GM12878 (cell line): Measurements from ENCODE around the gene POLD2. TPM values are rescaled to one million over a fixed set of nuclear protein-coding genes. Genes with fewer than 3 reads are reported as not detected.

Experiments
- BHLHE40 ChIP-seq, 2 experiments: fragments of 450-650 bp in 1 of 2; IDR thresholded peaks; 2 replicates each; pipeline ENCODE4 v1.6.1; 2011 to 2017; ENCODE audit warnings: low read depth in 2 of 2, borderline replicate concordance in 1 of 2, improper control_type of control experiment in 1 of 2, low read length in 1 of 2, mild to moderate bottlenecking in 1 of 2
- HDAC6 ChIP-seq: fragments of 200-600 bp; sonication (generic); IDR thresholded peaks from one replicate; pipeline ENCODE4 v1.8.0; 2017; ENCODE audit warnings: antibody characterized with exemption; ENCODE audit not compliant: unreplicated experiment
- POLR2AphosphoS2 ChIP-seq: IDR thresholded peaks from 2 replicates; pipeline ENCODE4 v1.6.1; 2011; ENCODE audit warnings: low read depth, mild to moderate bottlenecking, low read length, improper control_type of control experiment, moderate library complexity
- RAD21 ChIP-seq: IDR thresholded peaks from 2 replicates; pipeline ENCODE4 v1.6.1; 2011; ENCODE audit warnings: mild to moderate bottlenecking, low read depth, low read length, moderate library complexity; ENCODE audit not compliant: insufficient read depth
- SMC3 ChIP-seq: IDR thresholded peaks from 2 replicates; pipeline ENCODE4 v1.6.1; 2011; ENCODE audit warnings: low read length, improper control_type of control experiment, borderline replicate concordance
- SUZ12 ChIP-seq: fragments of 200-600 bp; sonication (generic); IDR thresholded peaks from one replicate; pipeline ENCODE4 v1.6.1; 2018; ENCODE audit warnings: antibody characterized with exemption, mild to moderate bottlenecking; ENCODE audit not compliant: unreplicated experiment
- YBX1 ChIP-seq: fragments of 450-650 bp; IDR thresholded peaks from 2 replicates; pipeline ENCODE4 v1.6.1; 2016; ENCODE audit warnings: antibody characterized with exemption
- ZBTB11 ChIP-seq: fragments of 450-650 bp; formaldehyde crosslinking; IDR thresholded peaks from 2 replicates; pipeline ENCODE4 v1.5.0; 2022; ENCODE audit warnings: mild to moderate bottlenecking, missing genetic modification characterization
- ZNF217 ChIP-seq: fragments of 450-650 bp; IDR thresholded peaks from 2 replicates; pipeline ENCODE4 v1.6.1; 2017; ENCODE audit warnings: antibody characterized with exemption, mild to moderate bottlenecking
- ZNF622 ChIP-seq: fragments of 450-650 bp; IDR thresholded peaks from 2 replicates; pipeline ENCODE4 v1.6.1; 2017; ENCODE audit warnings: mild to moderate bottlenecking, inconsistent platforms
- polyA plus RNA-seq, 11 experiments: library from polyadenylated mRNA; depleted of rRNA in 4 of 11; unstranded in 6 of 11; stranded (reverse) in 5 of 11; fragments of >200 nt; fragmentation: Nextera tagmentation in 4 of 11; fragmentation: Illumina TruSeq in 1 of 11; extraction: Ambion mirVana in 4 of 11; extraction: Trizol in 1 of 11; gene quantifications; 1 replicate in 1 of 11; 2 replicates in 10 of 11; pipeline versions ENCODE4 v1.2.1 to v1.2.3, GENCODE V29; 2011 to 2016; ENCODE audit warnings: inconsistent platforms in 2 of 11, missing spikeins in 2 of 11, low read depth in 1 of 11
- total RNA-seq, 4 experiments: library from RNA; depleted of rRNA in 3 of 4; stranded (reverse); fragments of >200 nt in 3 of 4; fragmentation: Illumina TruSeq in 1 of 4; extraction: Trizol in 1 of 4; gene quantifications; 2 replicates each; pipeline versions ENCODE4 v1.2.1 to v1.2.3, GENCODE V29; 2013 to 2021
- TF ChIP-seq, protein P1 (sequence below): IDR thresholded peaks from 2 replicates; pipeline ENCODE4 v1.6.1; 2011; ENCODE audit warnings: borderline replicate concordance, low read depth, mild to moderate bottlenecking, moderate library complexity, low read length; ENCODE audit not compliant: insufficient read depth, poor library complexity, severe bottlenecking
- TF ChIP-seq, protein P2 (sequence below): fragments of 450-650 bp; formaldehyde crosslinking; IDR thresholded peaks from 2 replicates; pipeline ENCODE4 v1.4.0; 2020; ENCODE audit warnings: mild to moderate bottlenecking, moderate library complexity

POLD2 gene
- total and polyA plus RNA-seq, 10 of the 15 experiments (the other 5 are each of a cell fraction or from before 2014, with no cell fraction given) = 19.1 to 287 (median 169) TPM

GRCh38 chr7:44072364-44073231, 50.8 kb downstream of the POLD2 start (continued):
- TF ChIP-seq ZBTB11 (CRISPR knock-in tag) (no peak), HDAC6 (no peak), RAD21 (peak; percentile 53), SUZ12 (no peak), BHLHE40 (IDR thresholded peaks at IDR 0.05; ENCODE audit: borderline replicate concordance in 1 of 2, low read depth in 2 of 2, low read length in 1 of 2) (no peak), YBX1 (no peak), ZNF217 (no peak), SMC3 (peak; percentile 25; the same call in 1 of the 2 replicates), ZNF622 (no peak), POLR2AphosphoS2 (0 out of 2 replicates have a peak, but pooled peaks have one; percentile 33)
- TF ChIP-seq, protein P1, sequence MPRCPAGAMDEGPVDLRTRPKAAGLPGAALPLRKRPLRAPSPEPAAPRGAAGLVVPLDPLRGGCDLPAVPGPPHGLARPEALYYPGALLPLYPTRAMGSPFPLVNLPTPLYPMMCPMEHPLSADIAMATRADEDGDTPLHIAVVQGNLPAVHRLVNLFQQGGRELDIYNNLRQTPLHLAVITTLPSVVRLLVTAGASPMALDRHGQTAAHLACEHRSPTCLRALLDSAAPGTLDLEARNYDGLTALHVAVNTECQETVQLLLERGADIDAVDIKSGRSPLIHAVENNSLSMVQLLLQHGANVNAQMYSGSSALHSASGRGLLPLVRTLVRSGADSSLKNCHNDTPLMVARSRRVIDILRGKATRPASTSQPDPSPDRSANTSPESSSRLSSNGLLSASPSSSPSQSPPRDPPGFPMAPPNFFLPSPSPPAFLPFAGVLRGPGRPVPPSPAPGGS = peak; percentile 33
- TF ChIP-seq, protein P2, sequence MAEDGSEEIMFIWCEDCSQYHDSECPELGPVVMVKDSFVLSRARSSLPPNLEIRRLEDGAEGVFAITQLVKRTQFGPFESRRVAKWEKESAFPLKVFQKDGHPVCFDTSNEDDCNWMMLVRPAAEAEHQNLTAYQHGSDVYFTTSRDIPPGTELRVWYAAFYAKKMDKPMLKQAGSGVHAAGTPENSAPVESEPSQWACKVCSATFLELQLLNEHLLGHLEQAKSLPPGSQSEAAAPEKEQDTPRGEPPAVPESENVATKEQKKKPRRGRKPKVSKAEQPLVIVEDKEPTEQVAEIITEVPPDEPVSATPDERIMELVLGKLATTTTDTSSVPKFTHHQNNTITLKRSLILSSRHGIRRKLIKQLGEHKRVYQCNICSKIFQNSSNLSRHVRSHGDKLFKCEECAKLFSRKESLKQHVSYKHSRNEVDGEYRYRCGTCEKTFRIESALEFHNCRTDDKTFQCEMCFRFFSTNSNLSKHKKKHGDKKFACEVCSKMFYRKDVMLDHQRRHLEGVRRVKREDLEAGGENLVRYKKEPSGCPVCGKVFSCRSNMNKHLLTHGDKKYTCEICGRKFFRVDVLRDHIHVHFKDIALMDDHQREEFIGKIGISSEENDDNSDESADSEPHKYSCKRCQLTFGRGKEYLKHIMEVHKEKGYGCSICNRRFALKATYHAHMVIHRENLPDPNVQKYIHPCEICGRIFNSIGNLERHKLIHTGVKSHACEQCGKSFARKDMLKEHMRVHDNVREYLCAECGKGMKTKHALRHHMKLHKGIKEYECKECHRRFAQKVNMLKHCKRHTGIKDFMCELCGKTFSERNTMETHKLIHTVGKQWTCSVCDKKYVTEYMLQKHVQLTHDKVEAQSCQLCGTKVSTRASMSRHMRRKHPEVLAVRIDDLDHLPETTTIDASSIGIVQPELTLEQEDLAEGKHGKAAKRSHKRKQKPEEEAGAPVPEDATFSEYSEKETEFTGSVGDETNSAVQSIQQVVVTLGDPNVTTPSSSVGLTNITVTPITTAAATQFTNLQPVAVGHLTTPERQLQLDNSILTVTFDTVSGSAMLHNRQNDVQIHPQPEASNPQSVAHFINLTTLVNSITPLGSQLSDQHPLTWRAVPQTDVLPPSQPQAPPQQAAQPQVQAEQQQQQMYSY (CRISPR knock-in tag) = no peak
- TF ChIP-seq, all 136 proteins: peak for 8
